Fibroblast of gingiva (primary cell): ENCODE results near the gene TMEM191C.
"Not testable (repeated sequence)": the region's sequence is repeated elsewhere in the genome, so short reads cannot be mapped to it uniquely, and the experiment has no call there.

Source experiments
- DNase-seq: peaks from one replicate; pipeline ENCODE4 v3.0.0-alpha.2; 2011; ENCODE audit warnings: low read depth

Gene TMEM191C

GRCh38 chr22:21473664-21474063 lies 6.5 kb downstream of the TMEM191C start:
- not testable (repeated sequence) for DNase-seq

GRCh38 chr22:21484039-21484438 lies 16.9 kb downstream of the TMEM191C start:
- DNase-seq = not testable (repeated sequence)

- DNase-seq = not testable (repeated sequence)
These were observed 20.5 kb downstream of the TMEM191C start for GRCh38 chr22:21487723-21488122.

GRCh38 chr22:21489149-21489680 lies 22.0 kb downstream of the TMEM191C start:
- not testable (repeated sequence) for DNase-seq

- DNase-seq = not testable (repeated sequence)
These were observed 23.4 kb downstream of the TMEM191C start for GRCh38 chr22:21490556-21490955.

- DNase-seq = not testable (repeated sequence)
These were observed 25.1 kb downstream of the TMEM191C start for GRCh38 chr22:21492271-21492670.

- not testable (repeated sequence) for DNase-seq
These were observed 26.9 kb downstream of the TMEM191C start for GRCh38 chr22:21493789-21494782.

- not testable (repeated sequence) for DNase-seq
These were observed 30.8 kb downstream of the TMEM191C start for GRCh38 chr22:21497984-21498383.

GRCh38 chr22:21498489-21498888 lies 31.3 kb downstream of the TMEM191C start:
- DNase-seq = not testable (repeated sequence)

- DNase-seq = not testable (repeated sequence)
These were observed 32.7 kb downstream of the TMEM191C start for GRCh38 chr22:21499623-21500506.

GRCh38 chr22:21510397-21510796 lies 43.2 kb downstream of the TMEM191C start:
- DNase-seq = not testable (repeated sequence)

GRCh38 chr22:21512022-21512421 lies 44.8 kb downstream of the TMEM191C start:
- not testable (repeated sequence) for DNase-seq

GRCh38 chr22:21514117-21514516 lies 46.9 kb downstream of the TMEM191C start:
- not testable (repeated sequence) for DNase-seq

- not testable (repeated sequence) for DNase-seq
These were observed 48.0 kb downstream of the TMEM191C start for GRCh38 chr22:21515234-21515633.

GRCh38 chr22:21516522-21516921 lies 49.3 kb downstream of the TMEM191C start:
- DNase-seq = not testable (repeated sequence)

- DNase-seq = not testable (repeated sequence)
These were observed 50.0 kb downstream of the TMEM191C start for GRCh38 chr22:21516970-21517764.
